Measurements from ENCODE around the gene ZSCAN2. TPM values are rescaled to one million over a fixed set of nuclear protein-coding genes. Genes with fewer than 3 reads are reported as not detected.

The ZSCAN2 gene
- polyA plus RNA-seq, 12 donors = 10.5 to 15.0 (median 11.9) TPM; not detected in 2

- DNase-seq = no peak
These were observed 67.6 kb downstream of the ZSCAN2 start for GRCh38 chr15:84668221-84668982.

GRCh38 chr15:84669726-84670125, 68.9 kb downstream of the ZSCAN2 start:
- DNase-seq = no peak

GRCh38 chr15:84671211-84671610, 70.4 kb downstream of the ZSCAN2 start:
- no peak for DNase-seq

Other genes with a start within 250 kb of the ZSCAN2 start
- 10 to 100 TPM in 11 of 12 donors, not detected in 1; 14.2 to 29.9 (median 17.5) TPM for gene WDR73, start 53.3 kb downstream of the ZSCAN2 start, polyA plus RNA-seq (ENCODE audit: insufficient read length in 12 of 12)
- gene NMB, start 57.2 kb downstream of the ZSCAN2 start, polyA plus RNA-seq (ENCODE audit: insufficient read length in 12 of 12) = 1 to 10 TPM in 8 of 12 donors, under 1 TPM in 2, not detected in 2; 0.67 to 1.5 (median 1.2) TPM
- 100 to 1,000 TPM in 11 of 12 donors, not detected in 1; 179 to 366 (median 321) TPM for gene SEC11A, start 115.1 kb downstream of the ZSCAN2 start, polyA plus RNA-seq (ENCODE audit: insufficient read length in 12 of 12)
- 10 to 100 TPM in 11 of 12 donors, not detected in 1; 19.5 to 29.1 (median 21.5) TPM for gene ZNF592, start 147.6 kb downstream of the ZSCAN2 start, polyA plus RNA-seq (ENCODE audit: insufficient read length in 12 of 12)
- gene ALPK3, start 216.3 kb downstream of the ZSCAN2 start, polyA plus RNA-seq (ENCODE audit: insufficient read length in 12 of 12) = 10 to 100 TPM in 11 of 12 donors, not detected in 1; 27.2 to 99.9 (median 78.0) TPM